ENCODE measurements around the gene CPNE4. TPM values are rescaled to one million over a fixed set of nuclear protein-coding genes. Genes with fewer than 3 reads are reported as not detected.

CPNE4 gene
- total RNA-seq, 1 donor from 2014 or later, result 0.20 TPM

- no peak for DNase-seq (ENCODE audit: low spot score in 2 of 2, unreplicated experiment in 2 of 2)
- H3K27ac Mint-ChIP-seq, result no peak overlapping the region
- H3K4me3 Mint-ChIP-seq, result no peak overlapping the region
- no peaks in the 10 kb centered on the region for H3K4me1 Mint-ChIP-seq
- H3K9me3 Mint-ChIP-seq, result no peaks in the 10 kb centered on the region
- no peak for TF ChIP-seq CTCF (IDR thresholded peaks at IDR 0.05; ENCODE audit: unreplicated experiment)
- peaks cover 17% of the 10 kb centered on the region for H3K27me3 Mint-ChIP-seq (ENCODE audit: low read depth)
- H3K36me3 Mint-ChIP-seq, result no peaks in the 10 kb centered on the region
Observed at GRCh38 chr3:131849616-131850015, 185.2 kb downstream of the CPNE4 start.

GRCh38 chr3:131847966-131848510, 186.8 kb downstream of the CPNE4 start:
- Mint-ChIP-seq H3K9me3 (no peaks in the 10 kb centered on the region), H3K4me3 (no peak overlapping the region), H3K4me1 (no peaks in the 10 kb centered on the region), H3K36me3 (no peaks in the 10 kb centered on the region), H3K27ac (no peak overlapping the region), H3K27me3 (ENCODE audit: low read depth) (peaks cover 15% of the 10 kb centered on the region)
- no peak for DNase-seq (ENCODE audit: low spot score in 2 of 2, unreplicated experiment in 2 of 2)
- no peak for TF ChIP-seq CTCF (IDR thresholded peaks at IDR 0.05; ENCODE audit: unreplicated experiment)

GRCh38 chr3:131846296-131846924, 188.4 kb downstream of the CPNE4 start:
- Mint-ChIP-seq H3K36me3 (no peaks in the 10 kb centered on the region), H3K27ac (no peak overlapping the region), H3K4me3 (no peak overlapping the region), H3K27me3 (ENCODE audit: low read depth) (peaks cover 15% of the 10 kb centered on the region), H3K4me1 (no peaks in the 10 kb centered on the region), H3K9me3 (no peaks in the 10 kb centered on the region)
- TF ChIP-seq CTCF (IDR thresholded peaks at IDR 0.05; ENCODE audit: unreplicated experiment), result no peak
- no peak for DNase-seq (ENCODE audit: low spot score in 2 of 2, unreplicated experiment in 2 of 2)

- Mint-ChIP-seq H3K9me3 (no peaks in the 10 kb centered on the region), H3K27ac (no peak overlapping the region), H3K36me3 (no peaks in the 10 kb centered on the region), H3K4me3 (no peak overlapping the region), H3K27me3 (ENCODE audit: low read depth) (peaks cover 12% of the 10 kb centered on the region), H3K4me1 (no peaks in the 10 kb centered on the region)
- TF ChIP-seq CTCF (IDR thresholded peaks at IDR 0.05; ENCODE audit: unreplicated experiment), result no peak
- DNase-seq (ENCODE audit: low spot score in 2 of 2, unreplicated experiment in 2 of 2), result no peak
Observed at GRCh38 chr3:131843174-131843573, 191.6 kb downstream of the CPNE4 start.

GRCh38 chr3:131840156-131840797, 194.5 kb downstream of the CPNE4 start:
- Mint-ChIP-seq H3K4me1 (no peaks in the 10 kb centered on the region), H3K27me3 (ENCODE audit: low read depth) (peaks cover 4% of the 10 kb centered on the region), H3K27ac (no peak overlapping the region), H3K4me3 (no peak overlapping the region), H3K9me3 (no peaks in the 10 kb centered on the region), H3K36me3 (no peaks in the 10 kb centered on the region)
- no peak for DNase-seq (ENCODE audit: low spot score in 2 of 2, unreplicated experiment in 2 of 2)
- no peak for TF ChIP-seq CTCF (IDR thresholded peaks at IDR 0.05; ENCODE audit: unreplicated experiment)
